Fibroblast of lung (primary cell): ENCODE data around the gene ABCG8. TPM values are rescaled to one million over a fixed set of nuclear protein-coding genes. Genes with fewer than 3 reads are reported as not detected.

Experiments
- DNase-seq, 2 donors: peaks; one replicate each; pipeline versions ENCODE4 v3.0.0 to v3.0.0-alpha.2; 2010; ENCODE audit warnings: low read depth in 2 of 2
- H2AFZ ChIP-seq: 2 replicates; pipeline ENCODE4 v1.5.1; 2012; ENCODE audit warnings: low read length, control low read depth, inconsistent platforms
- H3K27ac ChIP-seq: 2 replicates; pipeline ENCODE4 v1.5.1; 2011; ENCODE audit warnings: low read length, control low read depth; ENCODE audit not compliant: insufficient read depth
- H3K27me3 ChIP-seq: 2 replicates; pipeline ENCODE4 v1.5.1; 2011; ENCODE audit warnings: mild to moderate bottlenecking, low read length; ENCODE audit not compliant: control insufficient read depth, insufficient read depth
- H3K36me3 ChIP-seq: 2 replicates; pipeline ENCODE4 v1.5.1; 2011; ENCODE audit warnings: low read length; ENCODE audit not compliant: control insufficient read depth, insufficient read depth
- H3K4me1 ChIP-seq: 2 replicates; pipeline ENCODE4 v1.5.1; 2011; ENCODE audit warnings: low read length; ENCODE audit not compliant: control insufficient read depth, insufficient read depth; ENCODE audit errors: extremely low read depth
- H3K4me2 ChIP-seq: 2 replicates; pipeline ENCODE4 v1.5.1; 2011; ENCODE audit warnings: low read length, control low read depth; ENCODE audit not compliant: insufficient read depth; ENCODE audit errors: extremely low read depth
- H3K4me3 ChIP-seq, 4 experiments: fragments of 200-600 bp in 1 of 4; sonication (generic) in 1 of 4; replicated peaks in 1 of 4; 2 replicates each; pipeline ENCODE4 v1.5.1; 2011 to 2016; ENCODE audit warnings: low read length in 4 of 4, low read depth in 3 of 4, mild to moderate bottlenecking in 3 of 4, control low read depth in 2 of 4, inconsistent platforms in 1 of 4, mixed read lengths in 1 of 4; ENCODE audit not compliant: insufficient read depth in 1 of 4; ENCODE audit errors: control extremely low read depth in 1 of 4
- H3K79me2 ChIP-seq: 2 replicates; pipeline ENCODE4 v1.5.1; 2012; ENCODE audit warnings: mild to moderate bottlenecking, low read length, inconsistent platforms; ENCODE audit not compliant: control insufficient read depth, insufficient read depth
- H3K9ac ChIP-seq: 2 replicates; pipeline ENCODE4 v1.5.1; 2011; ENCODE audit warnings: mild to moderate bottlenecking, low read length, control low read depth; ENCODE audit not compliant: insufficient read depth
- H3K9me3 ChIP-seq: 2 replicates; pipeline ENCODE4 v1.5.1; 2012; ENCODE audit warnings: low read depth, low read length; ENCODE audit not compliant: control insufficient read depth, insufficient read depth
- H4K20me1 ChIP-seq: 2 replicates; pipeline ENCODE4 v1.5.1; 2011; ENCODE audit warnings: low read length; ENCODE audit not compliant: control insufficient read depth, insufficient read depth; ENCODE audit errors: extremely low read depth
- CTCF ChIP-seq, 2 donors: IDR thresholded peaks in 1 of 2; conservative IDR thresholded peaks in 1 of 2; 1 replicate in 1 of 2; 2 replicates in 1 of 2; pipeline ENCODE4 v1.5.1; 2011 to 2012; ENCODE audit warnings: low read length in 2 of 2, control low read depth in 1 of 2, inconsistent platforms in 1 of 2, low read depth in 1 of 2, mild to moderate bottlenecking in 1 of 2
- EZH2 ChIP-seq: IDR thresholded peaks from 2 replicates; pipeline ENCODE4 v1.5.1; 2012; ENCODE audit warnings: low read length, control low read depth, mild to moderate bottlenecking; ENCODE audit errors: missing control alignments
- polyA plus RNA-seq, 2 donors: library from polyadenylated mRNA; depleted of rRNA in 1 of 2; stranded (reverse) in 1 of 2; unstranded in 1 of 2; fragments of >200 nt; gene quantifications; 2 replicates each; pipeline ENCODE4 v1.2.1, GENCODE V29; 2011 to 2012; ENCODE audit warnings: missing spikeins in 1 of 2
- total RNA-seq: library from RNA; depleted of rRNA; stranded (reverse); fragments of >200 nt; gene quantifications from 2 replicates; pipeline ENCODE4 v1.2.1, GENCODE V29; 2014

The ABCG8 gene
- total and polyA plus RNA-seq, 2 donors (not counting 1 experiment from before 2014, with no cell fraction given), result not detected

GRCh38 chr2:43879261-43879660 is 40.5 kb downstream of the ABCG8 start:
- Histone ChIP-seq H3K9ac (no peak overlapping the region), H3K27ac (no peak overlapping the region), H3K79me2 (no peaks in the 10 kb centered on the region), H3K4me1 (peaks cover 6% of the 10 kb centered on the region), H3K27me3 (peaks cover 6% of the 10 kb centered on the region), H3K4me2 (no peak overlapping the region), H3K36me3 (no peaks in the 10 kb centered on the region), H3K4me3 (no peak overlapping the region), H3K9me3 (no peaks in the 10 kb centered on the region), H2AFZ (no peak overlapping the region), H4K20me1 (no peaks in the 10 kb centered on the region)
- peak in 1 of 2 donors; percentile 22 for DNase-seq
- TF ChIP-seq EZH2 (no peak), CTCF (conservative IDR thresholded peaks at IDR 0.05 in 1 of 2, IDR thresholded peaks at IDR 0.05 in 1 of 2; ENCODE audit: low read depth in 1 of 2, low read length in 2 of 2) (no peak)

- Histone ChIP-seq H4K20me1 (no peaks in the 10 kb centered on the region), H3K4me3 (no peak overlapping the region), H3K4me1 (peaks cover 6% of the 10 kb centered on the region), H3K79me2 (no peaks in the 10 kb centered on the region), H3K27ac (no peak overlapping the region), H2AFZ (no peak overlapping the region), H3K36me3 (no peaks in the 10 kb centered on the region), H3K27me3 (peaks cover 4% of the 10 kb centered on the region), H3K9ac (no peak overlapping the region), H3K4me2 (no peak overlapping the region), H3K9me3 (no peaks in the 10 kb centered on the region)
- no peak for DNase-seq
- no peak for TF ChIP-seq CTCF (conservative IDR thresholded peaks at IDR 0.05 in 1 of 2, IDR thresholded peaks at IDR 0.05 in 1 of 2; ENCODE audit: low read depth in 1 of 2, low read length in 2 of 2)
- no peak for TF ChIP-seq EZH2
Measured at GRCh38 chr2:43880471-43880870, 41.7 kb downstream of the ABCG8 start.

GRCh38 chr2:43880952-43881351 is 42.2 kb downstream of the ABCG8 start:
- no peak overlapping the region for H3K4me3 ChIP-seq
- peaks cover 6% of the 10 kb centered on the region for H3K4me1 ChIP-seq
- H3K27me3 ChIP-seq, result peaks cover 4% of the 10 kb centered on the region
- H3K9me3 ChIP-seq, result no peaks in the 10 kb centered on the region
- TF ChIP-seq EZH2, result no peak
- no peak for TF ChIP-seq CTCF (conservative IDR thresholded peaks at IDR 0.05 in 1 of 2, IDR thresholded peaks at IDR 0.05 in 1 of 2; ENCODE audit: low read depth in 1 of 2, low read length in 2 of 2)
- H3K36me3 ChIP-seq, result no peaks in the 10 kb centered on the region
- no peaks in the 10 kb centered on the region for H4K20me1 ChIP-seq
- H3K27ac ChIP-seq, result no peak overlapping the region
- H3K4me2 ChIP-seq, result no peak overlapping the region
- no peak for DNase-seq
- H3K9ac ChIP-seq, result no peak overlapping the region
- no peak overlapping the region for H2AFZ ChIP-seq
- H3K79me2 ChIP-seq, result no peaks in the 10 kb centered on the region
